GM18520 (cell line): ENCODE data around the gene PEX6.
A peak's percentile ranks its signal among the peaks of the same experiment; 100 is the strongest.
"Not testable (repeated sequence)": the region's sequence is repeated elsewhere in the genome, so short reads cannot be mapped to it uniquely, and the experiment has no call there.

ENCODE experiments used
- ATAC-seq: cut with Tn5 transposase; IDR thresholded peaks from one replicate; pipeline ENCODE4 v1.9.1; 2021; ENCODE audit not compliant: unreplicated experiment

PEX6 gene

GRCh38 chr6:42978839-42979522 is at the start of gene PEX6:
PEX6 (minus strand) TSS chr6:42979181; CDS start chr6:42979150, 31 bp downstream.
- peak; percentile 69 for ATAC-seq

- ATAC-seq: no peak
Observed at GRCh38 chr6:43026365-43026764, 47.4 kb upstream of the PEX6 start.

- ATAC-seq: no peak
Observed at GRCh38 chr6:43024436-43024835, 45.5 kb upstream of the PEX6 start.

- ATAC-seq: no peak
Observed at GRCh38 chr6:43021270-43022047, 42.5 kb upstream of the PEX6 start, which contains the start of gene RRP36. RRP36 (plus strand) TSS chr6:43021623; CDS start chr6:43021655, 32 bp downstream.

- no peak for ATAC-seq
Observed at GRCh38 chr6:43020847-43021246, 41.9 kb upstream of the PEX6 start.

- ATAC-seq: no peak
Observed at GRCh38 chr6:43020052-43020705, 41.2 kb upstream of the PEX6 start.

- no peak for ATAC-seq
Observed at GRCh38 chr6:43019152-43019551, 40.2 kb upstream of the PEX6 start.

- ATAC-seq: no peak
Observed at GRCh38 chr6:43016943-43017334, 38.0 kb upstream of the PEX6 start.

- ATAC-seq: no peak
Observed at GRCh38 chr6:43016176-43016942, 37.4 kb upstream of the PEX6 start.

- ATAC-seq: no peak
Observed at GRCh38 chr6:43014434-43014909, 35.5 kb upstream of the PEX6 start.

- ATAC-seq: peak; percentile 87
Observed at GRCh38 chr6:43013843-43014433, 35.0 kb upstream of the PEX6 start, which contains the start of the genes KLHDC3 and MEA1. KLHDC3 (plus strand) TSS chr6:43014249; CDS start chr6:43017193, 2,944 bp downstream. MEA1 (minus strand) TSS chr6:43013946; CDS start chr6:43013813, 133 bp downstream.

- ATAC-seq: no peak
Observed at GRCh38 chr6:43013097-43013842, 34.3 kb upstream of the PEX6 start.

GRCh38 chr6:43012364-43012763 is 33.4 kb upstream of the PEX6 start:
- no peak for ATAC-seq

GRCh38 chr6:43011207-43011606 is 32.2 kb upstream of the PEX6 start:
- no peak for ATAC-seq

- ATAC-seq: no peak
Observed at GRCh38 chr6:43009124-43009523, 30.1 kb upstream of the PEX6 start.

GRCh38 chr6:43007126-43007525 is 28.1 kb upstream of the PEX6 start:
- no peak for ATAC-seq

- no peak for ATAC-seq
Observed at GRCh38 chr6:43006251-43006650, 27.3 kb upstream of the PEX6 start.

- ATAC-seq: no peak
Observed at GRCh38 chr6:43005844-43006243, 26.9 kb upstream of the PEX6 start.

- ATAC-seq: no peak
Observed at GRCh38 chr6:43001843-43002242, 22.9 kb upstream of the PEX6 start.

- ATAC-seq: not testable (repeated sequence)
Observed at GRCh38 chr6:42998205-42998604, 19.2 kb upstream of the PEX6 start.
